GM06990 (cell line): ENCODE data around the gene PPP1CC.
A peak's percentile ranks its signal among the peaks of the same experiment; 100 is the strongest.

Experiments
- DNase-seq: peaks from one replicate; pipeline ENCODE4 v3.0.0-alpha.2; 2011; ENCODE audit not compliant: insufficient read length; ENCODE audit errors: extremely low read depth
- H3K27me3 ChIP-seq: replicated peaks from 2 replicates; pipeline ENCODE4 v1.6.0; 2011; ENCODE audit warnings: low read length; ENCODE audit not compliant: control insufficient read depth, insufficient read depth
- H3K36me3 ChIP-seq: 2 replicates; pipeline ENCODE4 v1.5.1; 2011; ENCODE audit warnings: low read length; ENCODE audit not compliant: control insufficient read depth, insufficient read depth
- H3K4me3 ChIP-seq: replicated peaks from 2 replicates; pipeline ENCODE4 v1.5.1; 2011; ENCODE audit warnings: low read depth, mild to moderate bottlenecking, control low read depth, low read length
- TF ChIP-seq, protein P1 (sequence below): IDR thresholded peaks from 2 replicates; pipeline ENCODE4 v1.5.1; 2011; ENCODE audit warnings: low read length, control low read depth, mild to moderate bottlenecking, inconsistent platforms; ENCODE audit not compliant: insufficient read depth, poor library complexity, severe bottlenecking

PPP1CC gene

GRCh38 chr12:110670161-110670701, 72.5 kb downstream of the PPP1CC start:
- DNase-seq = peak; percentile 84
- Histone ChIP-seq H3K27me3 (no peaks in the 10 kb centered on the region), H3K4me3 (no peak overlapping the region; the same call in 1 of the 2 replicates), H3K36me3 (peaks cover 7% of the 10 kb centered on the region)
- TF ChIP-seq, protein P1, sequence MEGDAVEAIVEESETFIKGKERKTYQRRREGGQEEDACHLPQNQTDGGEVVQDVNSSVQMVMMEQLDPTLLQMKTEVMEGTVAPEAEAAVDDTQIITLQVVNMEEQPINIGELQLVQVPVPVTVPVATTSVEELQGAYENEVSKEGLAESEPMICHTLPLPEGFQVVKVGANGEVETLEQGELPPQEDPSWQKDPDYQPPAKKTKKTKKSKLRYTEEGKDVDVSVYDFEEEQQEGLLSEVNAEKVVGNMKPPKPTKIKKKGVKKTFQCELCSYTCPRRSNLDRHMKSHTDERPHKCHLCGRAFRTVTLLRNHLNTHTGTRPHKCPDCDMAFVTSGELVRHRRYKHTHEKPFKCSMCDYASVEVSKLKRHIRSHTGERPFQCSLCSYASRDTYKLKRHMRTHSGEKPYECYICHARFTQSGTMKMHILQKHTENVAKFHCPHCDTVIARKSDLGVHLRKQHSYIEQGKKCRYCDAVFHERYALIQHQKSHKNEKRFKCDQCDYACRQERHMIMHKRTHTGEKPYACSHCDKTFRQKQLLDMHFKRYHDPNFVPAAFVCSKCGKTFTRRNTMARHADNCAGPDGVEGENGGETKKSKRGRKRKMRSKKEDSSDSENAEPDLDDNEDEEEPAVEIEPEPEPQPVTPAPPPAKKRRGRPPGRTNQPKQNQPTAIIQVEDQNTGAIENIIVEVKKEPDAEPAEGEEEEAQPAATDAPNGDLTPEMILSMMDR = no peak
